OCI-LY7 (cell line): Measurements from ENCODE around the gene IAH1. TPM values are rescaled to one million over a fixed set of nuclear protein-coding genes. Genes with fewer than 3 reads are reported as not detected.

Source experiments
- BruUV-seq: library from RNA; stranded (reverse); fragments of 400-500 nt; replicated peaks from 2 replicates; lab custom pipeline; 2021; lab: Mats Ljungman, UMichigan
- CTCF ChIA-PET: fragments of 300-600 bp; sonication (Branson Sonifier 250); formaldehyde crosslinking; loops from one replicate; lab custom pipeline; 2022; ENCODE audit warnings: antibody characterized with exemption; ENCODE audit not compliant: unreplicated experiment; lab: Charles Lee
- POLR2A ChIA-PET: fragments of 300-600 bp; sonication (Branson Sonifier 250); formaldehyde crosslinking; loops from one replicate; lab custom pipeline; 2022; ENCODE audit warnings: antibody characterized with exemption; lab: Charles Lee
- DNase-seq: peaks from one replicate; pipeline ENCODE4 v3.0.0-alpha.2; 2015; ENCODE audit warnings: low spot score
- H2AFZ ChIP-seq: fragments of 200-600 bp; sonication (generic), shearing (Covaris generic); 2 replicates; pipeline ENCODE4 v1.6.1; 2014; ENCODE audit warnings: mild to moderate bottlenecking, antibody characterized with exemption, low read length, moderate library complexity
- H3K27ac ChIP-seq: fragments of 200-600 bp; sonication (generic); 2 replicates; pipeline ENCODE4 v1.5.1; 2014; ENCODE audit warnings: mixed run types, low read depth, mild to moderate bottlenecking, moderate library complexity, low read length, inconsistent platforms; ENCODE audit not compliant: poor library complexity, severe bottlenecking
- H3K36me3 ChIP-seq: fragments of 200-600 bp; sonication (generic); 2 replicates; pipeline ENCODE4 v1.6.1; 2014; ENCODE audit warnings: mild to moderate bottlenecking, antibody characterized with exemption, low read length, moderate library complexity, mixed read lengths; ENCODE audit not compliant: insufficient read depth
- H3K4me1 ChIP-seq: fragments of 200-600 bp; sonication (generic); 2 replicates; pipeline ENCODE4 v1.5.1; 2014; ENCODE audit warnings: mild to moderate bottlenecking, low read length; ENCODE audit not compliant: insufficient read depth, poor library complexity, severe bottlenecking
- H3K4me2 ChIP-seq: fragments of 200-600 bp; sonication (generic); 2 replicates; pipeline ENCODE4 v1.6.1; 2014; ENCODE audit warnings: mild to moderate bottlenecking, low read length
- H3K4me3 ChIP-seq: fragments of 200-600 bp; sonication (generic); 2 replicates; pipeline ENCODE4 v1.5.1; 2014; ENCODE audit warnings: mild to moderate bottlenecking, low read depth, low read length; ENCODE audit not compliant: poor library complexity, severe bottlenecking
- H3K79me2 ChIP-seq: fragments of 200-600 bp; sonication (generic); 2 replicates; pipeline ENCODE4 v1.6.1; 2016; ENCODE audit warnings: low read depth, mild to moderate bottlenecking, low read length, moderate library complexity, mixed read lengths; ENCODE audit not compliant: insufficient read depth
- H3K9me2 ChIP-seq: fragments of 200-600 bp; sonication (generic); 2 replicates; pipeline ENCODE4 v1.6.1; 2016; ENCODE audit warnings: mild to moderate bottlenecking, low read length, mixed read lengths; ENCODE audit not compliant: insufficient read depth
- H3K9me3 ChIP-seq: fragments of 200-600 bp; sonication (generic); 2 replicates; pipeline ENCODE4 v1.6.1; 2014; ENCODE audit warnings: mild to moderate bottlenecking, mixed run types, low read length, mixed read lengths
- H4K20me1 ChIP-seq: fragments of 200-600 bp; sonication (generic); 2 replicates; pipeline ENCODE4 v1.6.1; 2014; ENCODE audit warnings: mild to moderate bottlenecking, antibody characterized with exemption, low read length, moderate library complexity, mixed read lengths; ENCODE audit not compliant: insufficient read depth
- CTCF ChIP-seq: fragments of 200-600 bp; sonication (generic); conservative IDR thresholded peaks from 2 replicates; pipeline ENCODE4 v1.5.1; 2014; ENCODE audit warnings: mild to moderate bottlenecking, antibody characterized with exemption, low read length, moderate library complexity, mixed read lengths
- EZH2phosphoT487 ChIP-seq: fragments of 200-600 bp; sonication (generic); IDR thresholded peaks from 2 replicates; pipeline ENCODE4 v1.6.1; 2018; ENCODE audit warnings: low read depth, borderline replicate concordance, mild to moderate bottlenecking, mixed run types, antibody characterized with exemption, low read length, moderate library complexity, mixed read lengths
- intact Hi-C: fragments of 100-400 bp; cut with micrococcal nuclease; formaldehyde crosslinking; loops from one replicate; pipeline ENCODE4 v1.10.0; 2022; ENCODE audit not compliant: unreplicated experiment
- total RNA-seq, 2 experiments: library from RNA; depleted of rRNA in 1 of 2; stranded (reverse); fragments of >200 nt in 1 of 2; shearing (Covaris generic) in 1 of 2; gene quantifications; 2 replicates each; pipeline ENCODE4 v1.2.3, GENCODE V29; 2014 to 2022

Gene IAH1
- total RNA-seq, 2 experiments from 2014 or later: 0.66 to 3.8 TPM

DNA sequence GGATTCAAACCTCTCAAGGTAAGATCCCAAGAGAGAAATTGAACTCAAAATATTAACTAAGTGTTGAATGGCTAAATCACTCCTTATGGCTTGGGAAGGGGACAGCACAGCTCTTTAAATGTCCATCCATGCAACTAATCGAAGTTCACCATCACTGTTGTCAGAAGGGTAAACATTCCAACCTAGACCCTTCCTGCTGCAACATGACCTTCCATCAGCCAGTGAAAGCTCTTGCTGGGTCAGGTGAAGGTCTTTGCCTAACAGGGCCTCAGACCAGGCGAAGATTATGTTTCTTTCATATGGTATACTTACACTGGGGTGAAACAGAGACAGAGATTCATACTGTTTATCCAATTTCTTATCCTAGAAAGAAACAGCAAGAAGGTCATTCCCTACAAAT, 16.4 kb downstream of the IAH1 start:
- intact Hi-C loops: no loop called here
- Histone ChIP-seq H3K9me2 (no peaks in the 10 kb centered on the region), H3K36me3 (peaks cover 100% of the 10 kb centered on the region), H3K4me2 (no peak overlapping the region), H3K27ac (no peak overlapping the region), H3K4me1 (no peaks in the 10 kb centered on the region), H3K79me2 (no peaks in the 10 kb centered on the region), H4K20me1 (no peaks in the 10 kb centered on the region; the same call in 1 of the 2 replicates), H3K9me3 (no peaks in the 10 kb centered on the region), H2AFZ (no peak overlapping the region), H3K4me3 (no peak overlapping the region)
- DNase-seq: no peak
- TF ChIP-seq CTCF (no peak), EZH2phosphoT487 (no peak)
- CTCF ChIA-PET: no interaction called here
- BruUV-seq: no TSS peak
- POLR2A ChIA-PET: interaction anchor here (1.0 to 1.4 kb wide), 3 partner anchors 9 to 115 kb away, joined by 3 to 4 read pairs (median 4); no protein-coding TSS in a partner anchor

DNA sequence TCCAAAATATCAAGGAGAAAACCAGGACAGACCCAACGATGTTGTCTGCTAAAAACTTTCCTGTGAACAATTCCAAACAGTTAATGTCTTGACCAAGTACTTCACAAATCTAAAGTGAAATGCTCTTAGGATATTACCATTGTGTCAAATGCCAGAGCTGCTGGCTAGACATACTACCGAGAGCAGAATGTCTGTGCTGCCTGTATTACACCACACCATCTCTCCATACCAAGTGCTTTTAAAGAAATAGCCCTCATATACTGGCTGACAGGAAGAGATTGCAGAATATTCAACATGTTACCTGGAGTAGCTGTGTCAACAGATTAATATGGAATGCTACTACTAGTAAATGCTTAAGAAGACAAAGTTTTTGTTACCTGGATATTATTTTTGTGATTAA, 18.6 kb downstream of the IAH1 start:
- Histone ChIP-seq H3K9me3 (no peaks in the 10 kb centered on the region), H4K20me1 (no peaks in the 10 kb centered on the region; the same call in 1 of the 2 replicates), H3K4me2 (no peak overlapping the region), H3K27ac (no peak overlapping the region), H3K79me2 (no peaks in the 10 kb centered on the region), H3K9me2 (no peaks in the 10 kb centered on the region), H3K4me1 (no peaks in the 10 kb centered on the region), H2AFZ (no peak overlapping the region), H3K36me3 (peaks cover 97% of the 10 kb centered on the region), H3K4me3 (no peak overlapping the region)
- no TSS peak for BruUV-seq
- ChIA-PET POLR2A (interaction anchor here (0.5 to 2.1 kb wide), 4 partner anchors 10 to 58 kb away, joined by 3 to 10 read pairs (median 4); no protein-coding TSS in a partner anchor), CTCF (interaction anchor here (0.6 kb wide), 1 partner anchor 320 kb away, joined by 3 read pairs; no protein-coding TSS in a partner anchor)
- DNase-seq: no peak
- intact Hi-C loops: no loop called here
- no peak for TF ChIP-seq CTCF
- TF ChIP-seq EZH2phosphoT487: no peak

- no peak overlapping the region for H3K27ac ChIP-seq
- DNase-seq: no peak
- H4K20me1 ChIP-seq: no peaks in the 10 kb centered on the region; the same call in 1 of the 2 replicates
- TF ChIP-seq CTCF: no peak
- no peak for TF ChIP-seq EZH2phosphoT487
- no peak overlapping the region for H3K4me3 ChIP-seq
- no TSS peak for BruUV-seq
- H3K9me3 ChIP-seq: no peaks in the 10 kb centered on the region
- H3K4me1 ChIP-seq: no peaks in the 10 kb centered on the region
- no peaks in the 10 kb centered on the region for H3K9me2 ChIP-seq
- POLR2A ChIA-PET: interaction anchor here (1.1 to 2.1 kb wide), 3 partner anchors 11 to 38 kb away, joined by 3 to 10 read pairs (median 4); no protein-coding TSS in a partner anchor
- CTCF ChIA-PET: interaction anchor here (0.6 kb wide), 1 partner anchor 319 kb away, joined by 3 read pairs; no protein-coding TSS in a partner anchor
- H2AFZ ChIP-seq: no peak overlapping the region
- H3K36me3 ChIP-seq: peaks cover 97% of the 10 kb centered on the region
- H3K79me2 ChIP-seq: no peaks in the 10 kb centered on the region
- no peak overlapping the region for H3K4me2 ChIP-seq
- intact Hi-C loops: no loop called here
These were observed 19.1 kb downstream of the IAH1 start for GRCh38 chr2:9493478-9493877.
